ENCODE results near the gene ANKRD28. TPM values are rescaled to one million over a fixed set of nuclear protein-coding genes. Genes with fewer than 3 reads are reported as not detected.

Gene ANKRD28
- total and polyA plus RNA-seq, 9 of the 15 experiments (the other 6 are each of a cell fraction or from before 2014, with no cell fraction given) = 11.7 to 66.0 (median 36.7) TPM

DNA sequence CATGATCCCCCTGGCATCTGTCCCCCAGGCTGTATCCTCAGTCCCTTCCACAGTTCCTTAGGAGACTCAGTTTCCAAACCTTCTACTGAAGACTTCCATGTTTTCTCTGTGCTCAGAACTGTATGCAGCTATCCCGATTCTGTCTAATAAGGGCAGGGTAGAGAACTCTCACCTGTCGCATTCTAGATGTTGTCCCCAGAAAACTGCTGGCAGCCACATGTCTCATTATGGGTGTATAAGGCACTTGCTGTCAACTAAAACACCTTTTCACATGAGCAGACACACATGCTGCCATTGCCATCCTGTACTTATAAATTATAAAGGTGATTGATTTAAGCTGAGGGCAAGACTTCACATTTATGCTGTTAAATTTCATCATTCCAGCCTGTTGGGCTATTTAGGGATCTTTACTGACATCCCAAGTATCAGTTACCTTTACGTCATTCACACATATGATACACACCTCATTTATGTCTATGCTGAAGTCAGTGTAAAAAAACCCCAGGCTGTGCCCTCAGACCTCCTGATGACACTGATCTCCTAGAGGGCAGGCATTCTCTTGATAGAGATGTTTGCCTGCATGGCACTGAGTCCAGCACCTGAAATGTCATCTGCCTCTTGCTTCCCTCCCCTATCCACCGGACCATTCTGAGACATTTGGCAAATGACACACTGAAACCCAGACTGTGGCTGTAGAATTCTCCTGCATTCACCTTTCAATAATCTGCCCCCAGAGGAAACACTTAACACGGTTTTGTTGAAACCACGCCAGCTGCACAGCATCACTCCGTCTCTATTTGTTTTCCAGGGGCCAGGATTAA lies 160.4 kb downstream of the ANKRD28 start:
- ChIA-PET CTCF (ENCODE audit: low intra/inter-chr PET ratio) (no interaction called here), POLR2A (interaction anchor here (1.0 to 1.2 kb wide), 2 partner anchors 8 to 33 kb away, joined by 4 to 7 read pairs; no protein-coding TSS in a partner anchor)
- Histone ChIP-seq H2AFZ (ENCODE audit: low read depth, low read length) (no peak overlapping the region), H3K9ac (ENCODE audit: insufficient read depth in 1 of 2, low read depth in 2 of 2, low read length in 2 of 2) (no peak overlapping the region), H3K4me3 (no peak overlapping the region), H3K36me3 (ENCODE audit: control insufficient read depth, insufficient read depth, low read length) (no peaks in the 10 kb centered on the region), H3K4me2 (ENCODE audit: insufficient read depth, low read length) (no peak overlapping the region), H3K27ac (ENCODE audit: extremely low read depth, low read depth, low read length) (no peak overlapping the region), H3K4me1 (replicated peaks in 1 of 2; ENCODE audit: control insufficient read depth in 2 of 2, insufficient read depth in 2 of 2, low read length in 2 of 2) (no peaks in the 10 kb centered on the region), H3K9me3 (replicated peaks; ENCODE audit: control insufficient read depth, insufficient read depth, low read depth, low read length) (no peaks in the 10 kb centered on the region), H3K27me3 (ENCODE audit: control insufficient read depth in 2 of 2, insufficient read depth in 2 of 2, low read length in 2 of 2) (peaks cover 0 to 15% of the 10 kb centered on the region in 2 experiments; a peak in 2 of 5 replicates), H3K9me1 (ENCODE audit: control insufficient read depth, insufficient read depth, low read length) (no peaks in the 10 kb centered on the region), H4K20me1 (replicated peaks; ENCODE audit: control insufficient read depth, insufficient read depth, low read length) (no peaks in the 10 kb centered on the region), H3K79me2 (ENCODE audit: control insufficient read depth, insufficient read depth, low read length) (no peaks in the 10 kb centered on the region)
- 20% methylated on average over 7 of the region's 7 CpGs for WGBS (ENCODE audit: insufficient coverage, low coverage, missing lambda C conversion rate)
- FAIRE-seq (no peak), ATAC-seq (no peak), DNase-seq (ENCODE audit: extremely low read depth in 1 of 4, low spot score in 3 of 4) (no peak)
- intact Hi-C loops (cut with micrococcal nuclease) = loop anchor here (10.0 kb wide), 3 partner anchors 337 to 907 kb away; partner anchors contain the start of gene CAPN7
- in situ Hi-C loops (cut with MboI) = loop anchor here (25.0 kb wide), 1 partner anchor 900 kb away; no protein-coding TSS in a partner anchor
- no TSS peak for BruUV-seq (replicated peaks)
- TF ChIP-seq NELFE (IDR thresholded peaks at IDR 0.05; ENCODE audit: insufficient read depth, insufficient read length) (no peak), SP2 (IDR thresholded peaks at IDR 0.05; ENCODE audit: extremely low read depth, low read depth, low read length, poor library complexity, severe bottlenecking) (no peak), NFE2 (IDR thresholded peaks at IDR 0.05; ENCODE audit: low read depth) (no peak), SMARCB1 (IDR thresholded peaks at IDR 0.05; ENCODE audit: insufficient read length, low read depth) (no peak), NR2C1 (IDR thresholded peaks at IDR 0.05) (no peak), NR2C1 (tag; IDR thresholded peaks at IDR 0.05) (no peak), FOXK2 (conservative IDR thresholded peaks at IDR 0.05 in 1 of 2, IDR thresholded peaks at IDR 0.05 in 1 of 2; ENCODE audit: low read depth in 2 of 2) (no peak), NR2F6 (CRISPR knock-in tag; IDR thresholded peaks at IDR 0.05) (no peak)
- TF ChIP-seq, protein P1, sequence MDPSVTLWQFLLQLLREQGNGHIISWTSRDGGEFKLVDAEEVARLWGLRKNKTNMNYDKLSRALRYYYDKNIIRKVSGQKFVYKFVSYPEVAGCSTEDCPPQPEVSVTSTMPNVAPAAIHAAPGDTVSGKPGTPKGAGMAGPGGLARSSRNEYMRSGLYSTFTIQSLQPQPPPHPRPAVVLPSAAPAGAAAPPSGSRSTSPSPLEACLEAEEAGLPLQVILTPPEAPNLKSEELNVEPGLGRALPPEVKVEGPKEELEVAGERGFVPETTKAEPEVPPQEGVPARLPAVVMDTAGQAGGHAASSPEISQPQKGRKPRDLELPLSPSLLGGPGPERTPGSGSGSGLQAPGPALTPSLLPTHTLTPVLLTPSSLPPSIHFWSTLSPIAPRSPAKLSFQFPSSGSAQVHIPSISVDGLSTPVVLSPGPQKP (CRISPR knock-in tag; IDR thresholded peaks at IDR 0.05) = no peak
- TF ChIP-seq, protein P2, sequence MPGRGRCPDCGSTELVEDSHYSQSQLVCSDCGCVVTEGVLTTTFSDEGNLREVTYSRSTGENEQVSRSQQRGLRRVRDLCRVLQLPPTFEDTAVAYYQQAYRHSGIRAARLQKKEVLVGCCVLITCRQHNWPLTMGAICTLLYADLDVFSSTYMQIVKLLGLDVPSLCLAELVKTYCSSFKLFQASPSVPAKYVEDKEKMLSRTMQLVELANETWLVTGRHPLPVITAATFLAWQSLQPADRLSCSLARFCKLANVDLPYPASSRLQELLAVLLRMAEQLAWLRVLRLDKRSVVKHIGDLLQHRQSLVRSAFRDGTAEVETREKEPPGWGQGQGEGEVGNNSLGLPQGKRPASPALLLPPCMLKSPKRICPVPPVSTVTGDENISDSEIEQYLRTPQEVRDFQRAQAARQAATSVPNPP (IDR thresholded peaks at IDR 0.05; ENCODE audit: borderline replicate concordance, insufficient read depth, insufficient read length) = no peak

All from K562 (cell line).